CD1c-positive myeloid dendritic cell (primary cell): ENCODE results near the gene CLEC16A.

Source experiments
- DNase-seq: peaks from one replicate; pipeline ENCODE4 v3.0.0-alpha.2; 2016; ENCODE audit errors: extremely low spot score

CLEC16A gene

GRCh38 chr16:11175787-11176341 lies 231.5 kb downstream of the CLEC16A start:
- DNase-seq: no peak

DNA sequence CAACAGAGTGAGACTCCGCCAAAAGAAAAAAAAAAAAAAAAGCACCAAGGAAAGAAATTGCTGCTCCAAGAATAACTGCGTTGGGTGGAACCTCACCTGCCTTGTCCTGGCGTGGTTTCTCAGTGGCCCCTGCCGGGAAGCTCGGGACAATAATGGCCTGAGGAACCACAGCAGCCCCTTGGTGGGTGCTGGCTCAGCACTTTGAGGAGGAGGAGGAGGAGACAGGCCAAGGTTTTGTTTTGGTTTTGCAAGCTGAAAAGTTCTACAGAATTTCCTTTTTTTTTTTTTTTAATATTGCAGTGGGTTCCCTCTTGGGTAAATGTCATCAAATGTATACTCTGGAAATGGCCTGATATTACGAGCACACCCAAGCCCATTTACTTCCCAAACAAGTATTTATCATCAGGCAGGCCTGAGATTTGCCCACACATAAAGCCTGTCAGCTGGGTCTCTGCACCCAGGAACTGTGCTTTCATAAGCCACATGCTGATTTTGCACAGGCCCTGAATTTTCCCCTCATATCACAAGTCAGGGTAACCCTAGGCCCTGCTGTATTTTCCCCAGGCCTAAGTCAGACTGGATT lies 233.3 kb downstream of the CLEC16A start:
- DNase-seq: peak; percentile 54

GRCh38 chr16:11178424-11178823 lies 234.1 kb downstream of the CLEC16A start:
- no peak for DNase-seq

DNA sequence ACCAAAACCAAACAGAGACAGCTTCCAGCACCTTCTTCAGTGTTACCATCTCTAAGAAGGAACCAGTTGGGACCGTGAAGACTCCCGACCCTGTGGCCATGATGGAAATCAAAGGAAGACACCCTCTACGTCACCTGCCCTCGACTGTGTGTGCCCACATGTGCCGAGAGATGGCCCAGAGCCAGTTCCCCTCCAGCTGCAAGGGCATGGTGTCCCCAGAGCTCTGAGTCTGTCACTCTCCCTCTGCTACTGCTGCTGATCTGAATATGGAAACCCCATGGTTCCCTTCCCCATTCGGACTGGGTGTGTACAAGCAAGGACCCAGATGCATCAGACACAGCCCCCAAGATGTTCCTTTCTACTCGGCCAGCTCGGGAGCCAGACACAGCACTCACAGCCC lies 235.2 kb downstream of the CLEC16A start:
- DNase-seq: peak; percentile 69

DNA sequence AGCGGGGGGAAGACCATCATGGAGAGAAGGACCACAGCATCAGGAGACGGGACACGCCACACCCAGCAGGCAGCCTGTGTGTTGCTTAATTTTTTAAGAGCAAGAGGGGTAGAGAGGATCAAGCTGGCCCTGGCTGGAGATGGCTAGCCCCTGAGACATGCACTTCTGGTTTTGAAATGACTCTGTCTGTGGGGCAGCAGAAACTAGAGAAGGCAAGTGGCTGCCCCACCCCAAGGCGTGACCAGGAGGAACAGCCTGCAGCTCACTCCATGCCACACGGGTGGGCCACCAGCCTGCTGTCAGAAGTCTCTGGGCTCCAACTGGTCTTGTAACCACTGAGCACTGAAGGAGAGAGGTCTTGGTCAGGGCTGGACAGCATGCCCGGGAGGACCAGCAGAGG lies 236.1 kb downstream of the CLEC16A start:
- peak; percentile 86 for DNase-seq

DNA sequence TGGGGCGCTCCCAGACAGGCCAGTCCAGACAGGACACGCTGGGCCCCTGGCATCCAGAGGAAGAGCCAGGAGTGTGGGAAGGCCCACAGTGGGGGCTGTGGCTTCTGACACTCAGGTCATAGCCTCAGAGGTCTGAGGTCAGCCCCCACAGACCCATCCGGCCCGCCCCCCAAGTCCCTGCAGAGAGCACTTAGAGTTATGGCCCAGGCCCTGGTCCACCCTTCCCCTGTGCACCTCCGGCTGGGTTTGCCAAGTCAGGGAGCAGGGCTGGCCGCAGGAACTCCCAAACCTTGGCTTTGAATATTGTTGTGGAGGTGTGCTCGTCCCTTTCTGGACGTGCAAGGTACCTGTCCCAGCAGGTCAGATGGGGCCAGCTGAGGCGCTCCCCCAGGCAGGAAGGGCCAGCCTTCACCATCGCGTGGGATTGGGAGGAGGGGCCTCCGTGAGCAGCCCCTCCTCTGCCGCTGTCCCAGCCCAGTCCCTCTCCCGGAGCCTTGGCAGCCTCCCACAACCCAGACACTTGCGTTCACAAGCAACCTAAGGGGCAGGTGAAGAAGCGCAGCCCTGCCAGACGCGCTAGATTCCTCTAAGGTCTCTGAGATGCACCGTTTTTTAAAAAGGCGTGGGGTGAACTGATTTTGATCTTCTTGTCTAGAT lies 237.0 kb downstream of the CLEC16A start:
- no peak for DNase-seq

DNA sequence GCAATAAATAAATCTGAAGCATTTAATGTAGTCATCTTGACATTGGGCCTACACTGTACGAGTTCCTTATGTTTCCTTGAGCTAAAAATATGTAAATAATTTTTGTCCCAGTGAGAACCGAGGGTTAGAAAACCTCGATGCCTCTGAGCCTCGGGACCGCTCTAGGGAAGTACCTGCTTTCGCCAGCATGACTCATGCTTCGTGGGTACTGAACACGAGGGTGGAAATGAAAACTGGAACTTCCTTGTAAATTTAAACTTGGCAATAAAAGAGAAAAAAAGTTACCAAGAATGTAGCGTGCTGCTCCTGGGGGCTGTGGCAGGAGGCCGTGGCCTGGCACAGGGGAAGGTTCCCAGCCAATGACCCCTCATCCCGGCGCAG lies 237.5 kb downstream of the CLEC16A start:
- peak; percentile 95 for DNase-seq

DNA sequence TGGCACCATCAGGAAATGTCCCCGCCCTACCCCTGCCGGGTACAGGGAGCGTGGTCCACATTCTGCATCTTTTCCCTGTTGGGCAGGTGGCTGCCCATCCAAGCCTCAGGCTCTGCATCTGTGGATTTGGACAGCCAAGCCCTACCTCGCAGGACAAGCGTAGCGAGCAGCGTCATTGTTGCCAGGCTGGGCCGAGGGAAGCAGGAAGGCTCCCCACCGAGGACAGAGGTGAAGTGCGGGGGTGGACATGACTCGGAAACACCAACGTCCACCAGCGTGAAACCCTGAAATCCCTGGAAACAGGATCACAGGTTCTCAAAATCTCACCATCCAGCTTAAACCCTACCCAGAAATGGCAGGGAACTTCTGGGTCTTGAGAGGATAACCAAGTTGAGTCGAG lies 238.0 kb downstream of the CLEC16A start:
- DNase-seq: peak; percentile 83

- no peak for DNase-seq
Observed at GRCh38 chr16:11183035-11183812, 238.9 kb downstream of the CLEC16A start.

DNA sequence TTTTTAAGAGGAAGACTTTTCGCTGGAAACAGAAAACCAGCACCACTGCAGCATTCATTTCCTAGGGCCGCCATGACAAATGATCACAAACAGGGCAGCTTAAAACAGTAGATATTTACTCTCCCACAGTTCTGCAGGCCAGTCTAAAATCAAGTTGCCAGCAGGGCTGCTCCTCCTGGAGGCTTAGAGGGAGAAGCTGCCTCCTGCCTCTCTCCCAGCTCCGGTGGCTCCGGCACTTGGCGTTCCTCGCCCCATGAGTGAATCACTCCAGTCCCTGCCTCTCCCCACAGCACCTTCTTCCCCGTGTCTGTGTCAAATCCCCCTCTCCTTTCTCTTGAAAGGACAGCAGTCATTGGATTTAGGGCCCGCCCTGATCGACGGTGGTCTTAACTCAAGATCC lies 239.6 kb downstream of the CLEC16A start:
- no peak for DNase-seq

- DNase-seq: no peak
Observed at GRCh38 chr16:11187522-11188023, 243.2 kb downstream of the CLEC16A start.

DNA sequence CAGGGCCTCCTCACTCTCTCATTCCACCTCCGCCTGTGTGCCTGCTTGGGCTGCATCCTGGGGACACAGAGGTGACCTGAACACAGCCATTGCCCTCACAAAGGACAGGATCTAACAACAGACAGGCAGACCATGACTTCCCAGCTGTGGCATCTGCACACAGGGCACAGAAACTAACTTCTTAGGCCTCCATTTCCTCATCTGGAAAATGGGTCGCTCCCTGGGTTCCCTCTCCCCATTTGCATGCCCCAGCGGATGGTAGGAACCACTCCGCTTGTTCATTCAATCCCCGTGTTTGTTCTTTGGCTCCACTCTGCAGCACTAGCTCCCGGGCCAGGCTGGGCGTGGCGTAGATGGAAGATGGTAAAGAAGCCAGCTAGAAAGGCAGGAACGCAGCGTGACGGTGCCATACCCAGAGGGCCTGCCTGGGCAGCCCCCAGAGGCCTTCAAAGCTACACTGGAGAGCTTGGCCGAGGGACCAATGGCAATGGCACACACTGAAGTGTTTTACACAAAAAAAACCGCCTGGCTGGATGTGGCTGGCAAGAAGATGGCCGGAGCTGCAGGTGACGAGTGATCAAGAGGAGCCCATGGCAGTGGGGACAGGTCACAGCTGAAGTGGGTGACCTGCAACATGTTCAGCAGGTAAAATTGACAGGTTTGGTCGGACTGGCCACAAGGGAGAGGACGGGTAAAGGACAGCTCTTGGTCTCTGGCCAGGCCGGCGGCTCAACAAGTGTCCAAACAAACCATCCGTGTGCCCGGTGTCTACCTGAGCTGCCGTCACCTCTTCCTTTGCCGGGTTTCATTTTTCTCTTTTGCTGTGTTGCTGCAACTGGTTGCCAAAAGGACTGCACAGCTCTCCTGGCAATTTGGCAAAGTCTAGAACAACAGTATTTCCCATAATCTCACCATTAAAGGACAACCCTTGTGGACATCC lies 244.7 kb downstream of the CLEC16A start:
- no peak for DNase-seq

DNA sequence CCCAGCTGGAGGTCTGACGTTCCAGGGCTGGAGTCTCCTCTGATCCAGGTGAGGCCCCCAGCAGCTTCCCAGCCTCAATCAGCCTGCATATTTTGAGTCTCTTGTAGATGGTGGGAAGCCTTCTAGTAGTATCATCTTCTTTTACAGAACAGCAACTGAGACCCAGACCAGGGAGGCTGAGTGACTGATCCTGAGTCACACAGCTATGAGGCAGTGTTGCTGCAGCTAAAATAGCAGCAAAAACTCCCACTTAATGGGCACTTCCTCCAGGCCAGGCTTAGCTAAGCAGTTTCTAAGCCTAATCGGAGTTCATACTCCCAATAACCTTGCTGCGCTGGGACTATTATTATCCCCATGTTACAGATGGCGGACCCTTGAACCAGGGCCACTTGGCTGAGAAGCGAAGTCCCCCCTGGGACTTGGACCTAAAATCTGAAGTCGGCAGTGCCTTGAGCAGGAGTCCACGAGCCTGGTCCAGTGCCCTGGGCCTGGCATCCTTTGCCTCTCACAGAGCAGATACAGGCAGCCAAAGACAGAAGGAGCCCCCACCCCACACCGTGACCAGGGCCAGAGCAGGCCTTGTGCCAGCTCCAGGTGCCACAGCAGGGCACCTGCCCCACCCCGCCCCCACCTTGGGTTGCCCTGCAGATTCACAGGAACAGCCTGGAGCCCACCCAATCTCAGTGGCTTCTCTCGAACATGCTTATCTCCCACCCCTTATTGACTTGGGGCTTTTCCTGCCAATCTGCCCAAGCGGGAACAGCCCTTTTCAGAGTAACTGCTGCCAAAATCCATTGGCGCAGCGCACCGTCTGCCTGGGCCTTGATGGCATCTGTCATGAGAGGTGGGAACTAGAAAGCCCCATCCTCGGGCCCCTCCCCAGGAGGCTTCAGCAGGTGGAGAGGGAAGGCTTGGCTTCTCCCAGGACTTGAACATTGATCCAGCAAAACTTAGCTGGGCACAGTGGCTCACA lies 246.5 kb downstream of the CLEC16A start:
- peak; percentile 80 for DNase-seq

- no peak for DNase-seq
Observed at GRCh38 chr16:11191665-11192064, 247.3 kb downstream of the CLEC16A start.

GRCh38 chr16:11193494-11193893 lies 249.1 kb downstream of the CLEC16A start:
- no peak for DNase-seq

DNA sequence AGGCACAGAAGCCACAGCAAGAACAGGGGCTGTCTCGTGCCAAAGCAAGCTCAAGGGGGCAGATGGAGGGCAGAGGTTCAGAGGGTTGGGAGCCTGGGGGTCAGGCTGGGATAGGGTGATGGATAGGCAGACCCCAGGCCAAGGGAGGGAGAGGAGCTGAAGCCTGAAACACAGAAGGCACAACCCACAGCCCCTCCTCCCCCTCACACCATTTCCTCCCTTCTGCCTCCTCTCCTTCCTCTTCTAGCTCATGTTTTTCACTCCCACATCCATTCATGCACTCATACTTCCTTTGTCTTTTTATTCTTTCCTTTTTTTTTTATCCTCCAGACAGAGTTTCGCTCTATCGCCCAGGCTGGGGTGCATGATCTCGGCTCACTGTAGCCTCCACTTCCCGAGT lies 250.5 kb downstream of the CLEC16A start:
- no peak for DNase-seq

DNA sequence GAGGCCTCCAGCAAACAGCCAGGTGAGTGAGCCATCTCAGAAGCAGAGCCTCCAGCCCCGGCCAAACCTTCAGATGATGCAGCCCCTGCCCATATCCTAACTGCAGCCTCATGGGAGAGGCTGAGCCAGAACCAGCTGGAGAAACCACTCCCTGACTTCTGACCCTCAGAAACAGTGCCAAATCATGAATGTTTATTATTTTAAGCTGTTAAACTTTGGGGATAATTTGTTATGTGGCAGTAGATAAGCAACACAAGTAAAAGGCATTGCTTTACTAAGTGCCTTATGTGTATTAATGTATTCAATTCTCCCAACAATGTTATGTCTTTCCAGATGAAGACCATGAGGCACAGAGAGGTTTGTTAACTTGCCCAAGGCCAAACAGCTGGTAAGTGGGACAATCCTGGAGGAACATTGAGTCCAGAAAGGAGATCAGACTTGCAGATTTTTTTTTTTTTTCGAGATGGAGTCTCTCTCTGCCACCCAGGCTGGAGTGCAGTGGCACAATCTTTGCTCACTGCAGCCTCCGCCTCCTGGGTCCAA lies 252.0 kb downstream of the CLEC16A start:
- no peak for DNase-seq

GRCh38 chr16:11198375-11198774 lies 254.0 kb downstream of the CLEC16A start:
- DNase-seq: no peak

- DNase-seq: no peak
Observed at GRCh38 chr16:11198828-11199227, 254.5 kb downstream of the CLEC16A start.

GRCh38 chr16:11200592-11200991 lies 256.2 kb downstream of the CLEC16A start:
- DNase-seq: no peak
